IMR-90 (cell line): ENCODE measurements around the gene MRPL12. TPM values are rescaled to one million over a fixed set of nuclear protein-coding genes. Genes with fewer than 3 reads are reported as not detected.

Source experiments
- ATAC-seq: fragments of 200-7000 bp; cut with Tn5 transposase; 2 replicates; pipeline ENCODE4 v1.9.1; 2020; ENCODE audit warnings: low read depth, mild to moderate bottlenecking, moderate library complexity
- BruUV-seq: library from RNA; stranded (reverse); fragments of 400-500 nt; replicated peaks from 2 replicates; lab custom pipeline; 2021; lab: Mats Ljungman, UMichigan
- CTCF ChIA-PET: fragments of 300-600 bp; formaldehyde crosslinking; extraction: SDS; loops from one replicate; lab custom pipeline; 2021; ENCODE audit warnings: antibody characterized with exemption; lab: Yijun Ruan, JAX
- POLR2A ChIA-PET: fragments of 300-600 bp; sonication (Branson Sonifier 250); formaldehyde crosslinking; loops from one replicate; lab custom pipeline; 2022; ENCODE audit warnings: antibody characterized with exemption; ENCODE audit not compliant: unreplicated experiment; lab: Charles Lee
- DNase-seq: peaks from one replicate; pipeline ENCODE4 v3.0.0; 2013
- H2AFZ ChIP-seq: replicated peaks from 2 replicates; pipeline ENCODE3; 2013; ENCODE audit warnings: low read length, mild to moderate bottlenecking; ENCODE audit not compliant: poor library complexity
- H2AK5ac ChIP-seq: 2 replicates; pipeline ENCODE4 v1.6.1; 2013; ENCODE audit warnings: low read depth, low read length, inconsistent platforms
- H2AK9ac ChIP-seq: replicated peaks from 2 replicates; pipeline ENCODE3; 2013; ENCODE audit warnings: mild to moderate bottlenecking, low read depth, low read length, moderate library complexity; ENCODE audit not compliant: poor library complexity
- H2BK120ac ChIP-seq: 2 replicates; pipeline ENCODE4 v1.6.1; 2013; ENCODE audit warnings: low read depth, low read length, inconsistent platforms
- H2BK15ac ChIP-seq: 3 replicates; pipeline ENCODE4 v1.6.1; 2013; ENCODE audit warnings: low read depth, low read length, inconsistent platforms
- H2BK20ac ChIP-seq: 2 replicates; pipeline ENCODE4 v1.6.1; 2013; ENCODE audit warnings: low read depth, mild to moderate bottlenecking, inconsistent platforms, low read length, moderate library complexity
- H2BK5ac ChIP-seq: 2 replicates; pipeline ENCODE4 v1.6.1; 2013; ENCODE audit warnings: mild to moderate bottlenecking, low read depth, low read length, inconsistent platforms; ENCODE audit not compliant: poor library complexity, severe bottlenecking
- H3K14ac ChIP-seq: replicated peaks from 2 replicates; pipeline ENCODE4 v1.6.1; 2013; ENCODE audit warnings: low read depth, low read length, inconsistent platforms
- H3K18ac ChIP-seq: 2 replicates; pipeline ENCODE4 v1.6.1; 2013; ENCODE audit warnings: low read depth, low read length, control low read depth
- H3K23ac ChIP-seq: 2 replicates; pipeline ENCODE4 v1.6.1; 2013; ENCODE audit warnings: low read depth, low read length, inconsistent platforms
- H3K27ac ChIP-seq: 2 replicates; pipeline ENCODE4 v1.5.1; 2013; ENCODE audit warnings: mild to moderate bottlenecking, control low read depth, low read length; ENCODE audit not compliant: insufficient read depth
- H3K27me3 ChIP-seq: 2 replicates; pipeline ENCODE4 v1.6.1; 2013; ENCODE audit warnings: low read length; ENCODE audit not compliant: control insufficient read depth, insufficient read depth
- H3K36me3 ChIP-seq: 2 replicates; pipeline ENCODE4 v1.6.1; 2013; ENCODE audit warnings: low read length, mixed read lengths; ENCODE audit not compliant: control insufficient read depth, insufficient read depth
- H3K4ac ChIP-seq: 2 replicates; pipeline ENCODE4 v1.6.1; 2013; ENCODE audit warnings: low read depth, low read length, inconsistent platforms
- H3K4me1 ChIP-seq: 2 replicates; pipeline ENCODE4 v1.6.1; 2013; ENCODE audit warnings: low read length, mixed read lengths; ENCODE audit not compliant: control insufficient read depth, insufficient read depth
- H3K4me2 ChIP-seq: 2 replicates; pipeline ENCODE4 v1.6.1; 2013; ENCODE audit warnings: low read depth, mild to moderate bottlenecking, control low read depth, low read length, moderate library complexity
- H3K4me3 ChIP-seq: 2 replicates; pipeline ENCODE4 v1.5.1; 2013; ENCODE audit warnings: low read depth, mild to moderate bottlenecking, control low read depth, low read length, moderate library complexity; ENCODE audit not compliant: insufficient read depth
- H3K56ac ChIP-seq: 2 replicates; pipeline ENCODE4 v1.6.1; 2013; ENCODE audit warnings: low read length, inconsistent platforms; ENCODE audit not compliant: insufficient read depth; ENCODE audit errors: extremely low read depth
- H3K79me1 ChIP-seq, 2 experiments: 2 replicates each; pipeline ENCODE4 v1.6.1; 2013; ENCODE audit warnings: low read length in 2 of 2, inconsistent platforms in 1 of 2, low read depth in 1 of 2
- H3K9ac ChIP-seq: 2 replicates; pipeline ENCODE4 v1.6.1; 2013; ENCODE audit warnings: low read depth, low read length, control low read depth
- H3K9me1 ChIP-seq: 2 replicates; pipeline ENCODE4 v1.6.1; 2013; ENCODE audit warnings: low read length, inconsistent platforms; ENCODE audit not compliant: insufficient read depth
- H3K9me3 ChIP-seq: 2 replicates; pipeline ENCODE4 v1.6.1; 2013; ENCODE audit warnings: low read length; ENCODE audit not compliant: control insufficient read depth, insufficient read depth
- H4K20me1 ChIP-seq: 2 replicates; pipeline ENCODE4 v1.6.1; 2013; ENCODE audit warnings: low read length, inconsistent platforms; ENCODE audit not compliant: insufficient read depth
- H4K5ac ChIP-seq: 2 replicates; pipeline ENCODE4 v1.6.1; 2013; ENCODE audit warnings: mild to moderate bottlenecking, low read depth, low read length, control low read depth
- H4K8ac ChIP-seq, 2 experiments: 2 replicates each; pipeline ENCODE4 v1.6.1; 2013; ENCODE audit warnings: low read depth in 2 of 2, low read length in 2 of 2, control low read depth in 1 of 2, inconsistent platforms in 1 of 2
- H4K91ac ChIP-seq: 2 replicates; pipeline ENCODE4 v1.6.1; 2013; ENCODE audit warnings: low read depth, low read length, inconsistent platforms; ENCODE audit not compliant: insufficient read depth
- BHLHE40 ChIP-seq: fragments of 150-350 bp; IDR thresholded peaks from 2 replicates; pipeline ENCODE4 v1.6.1; 2016; ENCODE audit warnings: mild to moderate bottlenecking, low read depth, low read length
- CEBPB ChIP-seq: IDR thresholded peaks from 2 replicates; pipeline ENCODE4 v1.6.1; 2012; ENCODE audit warnings: low read depth, low read length, improper control_type of control experiment
- CHD1 ChIP-seq: IDR thresholded peaks from 2 replicates; pipeline ENCODE4 v1.6.1; 2012; ENCODE audit warnings: low read depth, low read length, improper control_type of control experiment
- FOS ChIP-seq: fragments of 150-350 bp; IDR thresholded peaks from 2 replicates; pipeline ENCODE4 v1.6.1; 2016; ENCODE audit warnings: low read depth, low read length
- MAFK ChIP-seq: IDR thresholded peaks from 2 replicates; pipeline ENCODE4 v1.6.1; 2012; ENCODE audit warnings: low read depth, low read length, improper control_type of control experiment
- MAZ ChIP-seq: IDR thresholded peaks from 2 replicates; pipeline ENCODE4 v1.6.1; 2012; ENCODE audit warnings: low read depth, mild to moderate bottlenecking, low read length, improper control_type of control experiment, moderate library complexity, borderline replicate concordance
- MXI1 ChIP-seq: IDR thresholded peaks from 2 replicates; pipeline ENCODE4 v1.6.1; 2012; ENCODE audit warnings: low read depth, mild to moderate bottlenecking, low read length, moderate library complexity, borderline replicate concordance
- NFE2L2 ChIP-seq: fragments of 150-350 bp; IDR thresholded peaks from 2 replicates; pipeline ENCODE4 v1.6.1; 2016; ENCODE audit warnings: low read depth, mild to moderate bottlenecking, low read length
- POLR2A ChIP-seq: IDR thresholded peaks from 2 replicates; pipeline ENCODE4 v1.6.1; 2012; ENCODE audit warnings: mild to moderate bottlenecking, low read depth, low read length
- RAD21 ChIP-seq: IDR thresholded peaks from 2 replicates; pipeline ENCODE4 v1.6.1; 2012; ENCODE audit warnings: low read length, improper control_type of control experiment
- RCOR1 ChIP-seq: IDR thresholded peaks from 2 replicates; pipeline ENCODE4 v1.6.1; 2012; ENCODE audit warnings: mild to moderate bottlenecking, low read length, improper control_type of control experiment; ENCODE audit not compliant: insufficient replicate concordance
- RFX5 ChIP-seq: IDR thresholded peaks from 2 replicates; pipeline ENCODE4 v1.8.0; 2012; ENCODE audit warnings: low read depth, mild to moderate bottlenecking, low read length, moderate library complexity
- SMC3 ChIP-seq: fragments of 150-350 bp; IDR thresholded peaks from 2 replicates; pipeline ENCODE4 v1.6.1; 2016; ENCODE audit warnings: low read depth, mild to moderate bottlenecking, antibody characterized with exemption, low read length, moderate library complexity
- USF2 ChIP-seq: fragments of 150-350 bp; IDR thresholded peaks from 2 replicates; pipeline ENCODE4 v1.6.1; 2017; ENCODE audit warnings: mild to moderate bottlenecking, antibody characterized with exemption, low read length, low read depth
- WGBS, 2 experiments: methylation state at CpG; one replicate each; pipeline versions ENCODE4 v1.1.5 to v1.1.7; 2013; ENCODE audit warnings: missing lambda C conversion rate in 2 of 2; ENCODE audit not compliant: insufficient read length in 1 of 2; ENCODE audit errors: extremely low coverage in 2 of 2; 5-methylcytosine and 5-hydroxymethylcytosine counted together
- dilution Hi-C: fragments of 300-500 bp; cut with HindIII; formaldehyde crosslinking; loops from one replicate; pipeline ENCODE4 v1.14.3; 2018; ENCODE audit warnings: low sequenced_read_pairs; ENCODE audit not compliant: unreplicated experiment
- in situ Hi-C: fragments of 300-500 bp; cut with MboI; formaldehyde crosslinking; loops from 3 replicates; pipeline ENCODE4 v1.14.3; 2019; ENCODE audit warnings: low sequenced_read_pairs, inconsistent platforms, mixed read lengths
- intact Hi-C: fragments of 100-400 bp; cut with micrococcal nuclease; formaldehyde crosslinking; loops from 2 replicates; pipeline ENCODE4 v1.10.0; 2022
- polyA plus RNA-seq, 3 experiments: library from polyadenylated mRNA; depleted of rRNA; stranded (reverse); fragments of >200 nt; gene quantifications; 2 replicates each; pipeline ENCODE4 v1.2.3, GENCODE V29; 2012; ENCODE audit warnings: low replicate concordance in 1 of 3
- total RNA-seq: library from RNA; depleted of rRNA; stranded (reverse); fragments of >200 nt; gene quantifications from 2 replicates; pipeline ENCODE4 v1.2.3, GENCODE V29; 2012
- TF ChIP-seq, protein P1 (sequence below): conservative IDR thresholded peaks from 2 replicates; pipeline ENCODE4 v1.5.1; 2012; ENCODE audit warnings: mild to moderate bottlenecking, low read depth, low read length, improper control_type of control experiment
- TF ChIP-seq, protein P2 (sequence below): fragments of 150-350 bp; IDR thresholded peaks from 2 replicates; pipeline ENCODE4 v1.6.1; 2016; ENCODE audit warnings: low read depth, mild to moderate bottlenecking, low read length, moderate library complexity, borderline replicate concordance

Gene MRPL12
- total and polyA plus RNA-seq, 2 of the 4 experiments (the other 2 are of a cell fraction): 17.2 to 111 TPM

DNA sequence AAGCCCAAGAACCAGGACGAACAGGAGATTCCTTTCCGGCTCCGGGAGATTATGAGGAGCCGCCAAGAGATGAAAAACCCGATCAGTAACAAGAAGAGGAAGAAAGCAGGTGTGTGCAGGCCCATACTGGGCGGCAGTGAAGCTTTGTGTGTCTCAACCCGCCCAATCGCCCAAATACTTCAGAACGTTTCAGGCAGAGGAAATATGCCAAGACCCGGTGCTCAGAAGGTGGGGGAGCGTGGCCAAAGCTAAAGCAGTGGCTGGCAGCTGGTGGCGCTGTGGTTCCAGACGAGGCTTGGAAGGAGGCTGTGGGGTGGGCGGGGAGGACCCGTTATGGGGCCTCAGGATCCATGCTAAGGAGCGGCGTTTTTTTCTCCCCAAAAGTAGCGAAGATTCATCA, 35.4 kb upstream of the MRPL12 start:
- Histone ChIP-seq H3K4me3 (no peak overlapping the region), H2BK5ac (no peak overlapping the region), H3K36me3 (peaks cover 42% of the 10 kb centered on the region), H4K91ac (no peak overlapping the region), H2BK20ac (no peak overlapping the region), H4K8ac (no peak overlapping the region; a peak in 1 of 4 replicates), H2AK9ac (peak overlapping the region; percentile 66), H4K20me1 (peaks cover 8% of the 10 kb centered on the region; the same call in 1 of the 2 replicates), H2AFZ (no peak overlapping the region), H3K23ac (no peak overlapping the region), H3K79me1 (peaks cover 29 to 62% of the 10 kb centered on the region in 2 experiments), H3K27ac (no peak overlapping the region), H4K5ac (no peak overlapping the region), H3K4ac (0 out of 2 replicates have a peak overlapping the region, but pooled peaks have one; percentile 35), H3K9me3 (no peaks in the 10 kb centered on the region), H2BK120ac (no peak overlapping the region), H3K9me1 (peaks cover 16% of the 10 kb centered on the region), H2BK15ac (no peak overlapping the region; the same call in 2 of the 3 replicates), H2AK5ac (no peak overlapping the region), H3K27me3 (no peaks in the 10 kb centered on the region), H3K4me2 (no peak overlapping the region), H3K56ac (no peak overlapping the region), H3K9ac (no peak overlapping the region), H3K4me1 (peaks cover 10% of the 10 kb centered on the region), H3K14ac (no peak overlapping the region), H3K18ac (no peak overlapping the region)
- POLR2A ChIA-PET: no interaction called here
- intact Hi-C loops (no loop called here), dilution Hi-C loops (no loop called here), in situ Hi-C loops (no loop called here)
- no peak for TF ChIP-seq USF2
- no peak for TF ChIP-seq MAZ
- TF ChIP-seq MAFK: no peak
- TF ChIP-seq RAD21: no peak
- no peak for TF ChIP-seq POLR2A
- TF ChIP-seq, protein P1, sequence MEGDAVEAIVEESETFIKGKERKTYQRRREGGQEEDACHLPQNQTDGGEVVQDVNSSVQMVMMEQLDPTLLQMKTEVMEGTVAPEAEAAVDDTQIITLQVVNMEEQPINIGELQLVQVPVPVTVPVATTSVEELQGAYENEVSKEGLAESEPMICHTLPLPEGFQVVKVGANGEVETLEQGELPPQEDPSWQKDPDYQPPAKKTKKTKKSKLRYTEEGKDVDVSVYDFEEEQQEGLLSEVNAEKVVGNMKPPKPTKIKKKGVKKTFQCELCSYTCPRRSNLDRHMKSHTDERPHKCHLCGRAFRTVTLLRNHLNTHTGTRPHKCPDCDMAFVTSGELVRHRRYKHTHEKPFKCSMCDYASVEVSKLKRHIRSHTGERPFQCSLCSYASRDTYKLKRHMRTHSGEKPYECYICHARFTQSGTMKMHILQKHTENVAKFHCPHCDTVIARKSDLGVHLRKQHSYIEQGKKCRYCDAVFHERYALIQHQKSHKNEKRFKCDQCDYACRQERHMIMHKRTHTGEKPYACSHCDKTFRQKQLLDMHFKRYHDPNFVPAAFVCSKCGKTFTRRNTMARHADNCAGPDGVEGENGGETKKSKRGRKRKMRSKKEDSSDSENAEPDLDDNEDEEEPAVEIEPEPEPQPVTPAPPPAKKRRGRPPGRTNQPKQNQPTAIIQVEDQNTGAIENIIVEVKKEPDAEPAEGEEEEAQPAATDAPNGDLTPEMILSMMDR: no peak
- no peak for TF ChIP-seq RCOR1
- no peak for TF ChIP-seq CEBPB
- TF ChIP-seq CHD1: no peak
- TF ChIP-seq FOS: no peak
- TF ChIP-seq, protein P2, sequence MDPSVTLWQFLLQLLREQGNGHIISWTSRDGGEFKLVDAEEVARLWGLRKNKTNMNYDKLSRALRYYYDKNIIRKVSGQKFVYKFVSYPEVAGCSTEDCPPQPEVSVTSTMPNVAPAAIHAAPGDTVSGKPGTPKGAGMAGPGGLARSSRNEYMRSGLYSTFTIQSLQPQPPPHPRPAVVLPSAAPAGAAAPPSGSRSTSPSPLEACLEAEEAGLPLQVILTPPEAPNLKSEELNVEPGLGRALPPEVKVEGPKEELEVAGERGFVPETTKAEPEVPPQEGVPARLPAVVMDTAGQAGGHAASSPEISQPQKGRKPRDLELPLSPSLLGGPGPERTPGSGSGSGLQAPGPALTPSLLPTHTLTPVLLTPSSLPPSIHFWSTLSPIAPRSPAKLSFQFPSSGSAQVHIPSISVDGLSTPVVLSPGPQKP: no peak
- no peak for TF ChIP-seq BHLHE40
- no peak for TF ChIP-seq NFE2L2
- no peak for TF ChIP-seq SMC3
- TF ChIP-seq RFX5: no peak
- TF ChIP-seq MXI1: no peak
- BruUV-seq: no TSS peak
- CTCF ChIA-PET: no interaction called here
- ATAC-seq (no peak), DNase-seq (no peak)
- 95% methylated on average over 11 of the region's 18 CpGs; no CpG with 5 or more reads in 1 of the 2 experiments for WGBS, 2 experiments
